Left renal cortex interstitium (tissue), 4 donors: ENCODE measurements around the gene GOLGA6D. TPM values are rescaled to one million over a fixed set of nuclear protein-coding genes. Genes with fewer than 3 reads are reported as not detected.
"Not testable (repeated sequence)": the region's sequence is repeated elsewhere in the genome, so short reads cannot be mapped to it uniquely, and the experiment has no call there.

Experiments used
- DNase-seq, 4 donors: peaks; one replicate each; pipeline ENCODE4 v3.0.0-alpha.2; 2013; ENCODE audit warnings: low read depth in 4 of 4, low spot score in 2 of 4, missing footprints in 1 of 4
- polyA plus RNA-seq, 4 donors: library from polyadenylated mRNA; unstranded; fragments of 120-200 nt; gene quantifications; one replicate each; pipeline ENCODE4 v1.2.1, GENCODE V29; 2013; ENCODE audit not compliant: insufficient read length in 4 of 4

The GOLGA6D gene
- polyA plus RNA-seq, 4 donors, result 0.14 to 0.47 (median 0.19) TPM

DNA sequence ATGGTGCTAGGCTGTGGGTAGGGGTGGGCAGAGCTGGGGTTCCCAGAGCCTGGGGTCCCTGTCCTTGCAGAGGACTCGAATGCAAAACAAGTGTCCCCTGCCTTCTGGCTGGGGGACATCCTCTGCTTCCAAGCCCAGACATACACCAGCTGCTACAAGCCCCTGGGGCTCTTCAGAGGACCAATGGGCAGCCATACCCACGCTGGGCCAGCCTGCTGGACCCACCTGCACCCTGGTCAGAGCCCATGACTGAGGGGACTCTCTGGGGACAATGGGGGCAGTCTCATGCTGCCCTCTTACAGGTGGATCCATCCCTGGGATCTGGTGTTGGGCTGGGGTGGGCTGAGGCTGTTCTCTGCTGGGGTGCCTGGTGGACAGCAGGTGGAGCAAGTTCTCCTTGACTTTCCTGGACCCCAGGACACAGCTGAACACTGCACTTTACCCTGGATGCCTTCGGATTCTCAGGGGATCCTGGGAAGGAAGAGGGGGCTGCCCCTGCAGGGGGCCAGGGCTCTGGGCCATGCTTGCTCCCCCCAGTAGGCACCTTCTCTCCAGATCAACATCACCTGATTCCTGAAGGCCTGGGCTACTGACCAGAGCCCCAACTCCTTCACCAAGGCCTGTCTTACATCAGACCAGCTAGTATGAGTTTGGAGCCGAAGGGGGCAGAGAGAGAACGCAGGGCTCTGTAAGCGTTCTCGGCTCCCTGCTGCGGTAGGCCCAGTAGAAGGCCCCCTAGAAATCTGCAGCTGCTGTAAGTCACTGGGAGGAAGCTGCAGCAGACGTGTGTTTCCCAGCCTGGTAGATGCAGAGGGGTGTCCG is 46.1 kb downstream of the GOLGA6D start:
- DNase-seq, result no peak

DNA sequence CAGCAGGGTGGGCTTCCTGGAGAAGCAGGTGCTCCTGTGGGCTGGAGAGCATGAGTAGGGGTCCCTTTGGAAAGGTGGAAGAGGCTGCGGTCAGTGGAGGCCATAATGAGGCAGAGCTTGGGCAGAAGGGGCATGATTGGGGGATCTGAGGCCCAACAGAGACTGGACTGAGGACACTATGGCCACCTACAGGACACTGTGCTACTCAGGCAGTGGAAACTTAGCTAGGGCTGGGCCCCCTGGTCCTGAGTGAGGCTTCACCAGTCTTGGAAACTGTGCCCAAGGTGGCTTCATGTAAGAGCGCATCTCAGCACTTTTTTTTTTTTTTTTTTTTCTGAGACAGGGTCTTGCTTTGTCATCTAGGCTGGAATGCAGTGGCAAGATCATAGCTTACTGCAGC is 46.9 kb downstream of the GOLGA6D start:
- no peak for DNase-seq

GRCh38 chr15:75332093-75332492 is 49.5 kb downstream of the GOLGA6D start:
- not testable (repeated sequence) for DNase-seq

- DNase-seq, result not testable (repeated sequence)
Observed at GRCh38 chr15:75333654-75334419, 51.2 kb downstream of the GOLGA6D start.

DNA sequence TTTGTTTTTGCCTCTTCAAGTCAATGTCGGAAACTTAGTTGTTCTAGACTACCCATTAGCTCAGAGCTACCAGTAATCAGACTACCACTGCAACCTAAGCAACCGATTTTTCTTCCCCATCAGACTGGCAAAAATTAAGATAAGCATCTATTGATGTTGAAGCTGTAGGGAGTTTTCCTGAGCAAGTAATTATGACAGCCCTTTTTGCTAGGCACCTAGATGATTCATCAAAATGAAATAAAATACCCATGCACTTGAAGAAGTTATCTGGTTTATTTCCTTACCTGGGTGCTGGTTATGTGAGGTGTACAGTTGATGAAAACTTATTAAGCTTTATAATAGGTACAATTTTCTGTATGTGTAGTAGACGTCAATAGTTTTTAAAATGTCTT is 52.7 kb downstream of the GOLGA6D start:
- DNase-seq, result no peak

DNA sequence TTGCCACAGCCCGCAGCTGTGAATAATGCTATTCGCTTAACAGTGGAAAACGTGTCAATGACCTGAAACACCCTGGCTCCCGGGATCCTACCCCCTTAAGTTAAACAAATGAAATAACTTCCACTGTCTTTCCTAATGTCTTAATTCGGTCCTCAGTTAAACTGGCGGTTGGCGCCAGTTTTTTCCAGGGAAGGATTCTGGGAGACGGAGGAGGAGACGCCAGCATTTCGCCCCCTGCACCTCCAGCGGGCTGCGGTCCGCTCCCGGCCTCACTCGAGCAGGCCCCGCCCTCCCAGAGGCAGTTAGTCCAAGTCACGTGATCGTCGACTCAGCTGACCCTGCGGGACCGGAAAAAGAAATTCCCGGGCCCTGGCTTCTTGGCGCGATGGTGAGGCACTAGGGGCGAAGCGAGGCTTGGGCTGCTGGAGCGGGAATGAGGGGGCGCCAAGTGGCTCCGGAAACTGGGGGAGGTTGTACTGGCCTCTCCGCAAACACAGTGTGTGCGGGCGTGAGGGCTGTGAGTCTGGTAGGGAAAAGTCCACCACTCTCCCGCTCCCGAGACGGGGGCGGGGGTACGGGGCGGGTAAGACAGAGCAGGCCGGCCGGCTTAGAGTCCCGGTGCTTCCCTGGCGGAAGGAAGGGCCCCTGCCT is 53.2 kb downstream of the GOLGA6D start, which contains the start of gene COMMD4:
Gene COMMD4 (plus strand): TSS at position 359 of the 651 bp plus-strand sequence. CDS start 27 bp downstream, at position 386.
- DNase-seq, result peak; percentile 78 to 93 (median 84)

GRCh38 chr15:75338661-75339240 is 56.1 kb downstream of the GOLGA6D start:
- no peak for DNase-seq

DNA sequence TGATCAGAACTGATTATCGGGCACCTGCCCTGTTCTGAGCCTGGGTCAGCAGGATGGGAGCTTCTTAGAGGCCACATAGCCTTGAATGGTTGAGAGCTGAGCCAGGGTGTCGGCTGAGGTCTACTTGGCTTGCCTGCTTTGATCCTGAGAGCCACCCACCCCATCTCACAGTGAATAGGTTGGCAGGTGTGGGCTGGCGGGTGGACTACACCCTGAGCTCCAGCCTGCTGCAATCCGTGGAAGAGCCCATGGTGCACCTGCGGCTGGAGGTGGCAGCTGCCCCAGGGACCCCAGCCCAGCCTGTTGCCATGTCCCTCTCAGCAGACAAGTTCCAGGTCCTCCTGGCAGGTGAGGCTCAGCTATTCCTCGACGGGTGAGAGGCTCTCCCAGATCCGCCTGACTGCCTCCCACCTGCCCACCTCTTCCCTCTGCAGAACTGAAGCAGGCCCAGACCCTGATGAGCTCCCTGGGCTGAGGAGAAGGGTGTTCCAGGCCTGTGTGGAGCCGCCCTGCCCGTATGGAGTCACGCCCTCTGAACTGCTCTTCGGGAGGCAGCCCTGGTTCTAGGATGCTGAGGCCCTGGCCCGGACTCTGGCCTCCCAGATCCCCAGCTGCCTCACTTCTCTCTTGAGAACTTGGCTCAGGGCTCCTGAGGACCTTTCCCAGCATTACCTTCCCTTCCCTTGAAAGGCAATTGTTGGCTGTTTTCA is 57.1 kb downstream of the GOLGA6D start:
- no peak for DNase-seq

DNA sequence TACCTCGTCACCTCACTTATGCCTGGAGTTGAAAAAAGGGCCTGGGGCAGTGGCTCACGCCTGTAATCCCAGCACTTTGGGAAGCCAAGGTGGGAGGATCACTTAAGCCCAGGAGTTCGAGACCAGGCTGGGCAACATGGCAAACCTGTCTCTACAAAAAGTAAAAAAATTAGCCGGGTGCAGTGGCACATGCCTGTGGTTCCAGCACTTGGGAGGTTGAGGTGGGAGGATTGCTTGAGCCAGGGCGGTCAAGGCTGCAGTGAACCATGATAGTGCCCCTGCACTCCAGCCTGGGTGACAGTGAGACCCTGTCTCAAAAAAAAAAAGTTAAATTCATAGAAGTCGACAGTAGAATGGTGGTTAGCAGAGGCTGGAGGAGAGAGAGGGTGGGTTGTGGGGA is 59.6 kb downstream of the GOLGA6D start:
- DNase-seq, result no peak

DNA sequence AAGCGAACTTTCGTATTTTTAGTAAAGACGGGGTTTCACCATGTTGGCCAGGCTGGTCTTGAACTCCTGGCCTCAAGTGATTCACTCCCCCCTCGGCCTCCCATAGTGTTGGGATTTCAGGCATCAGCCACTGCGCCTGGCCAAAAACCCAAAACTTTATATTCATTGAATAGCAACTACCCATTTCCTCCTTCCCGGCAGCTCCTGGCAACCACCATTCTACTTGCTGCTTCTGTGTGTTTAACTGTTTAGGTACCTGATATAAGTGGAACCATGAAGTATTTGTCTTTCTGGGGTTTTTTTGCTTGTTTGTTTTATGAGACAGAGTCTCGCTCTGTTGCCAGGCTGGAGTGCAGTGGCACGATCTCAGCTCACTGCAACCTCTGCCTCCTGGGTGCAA is 61.3 kb downstream of the GOLGA6D start:
- DNase-seq, result not testable (repeated sequence)

Other genes starting within 250 kb of the GOLGA6D start
- gene C15orf39, start 81.0 kb upstream of the GOLGA6D start, polyA plus RNA-seq, result 10 to 100 TPM in 2 of 4 donors, 1 to 10 TPM in 2; 7.7 to 11.5 (median 9.9) TPM
- not detected for gene GOLGA6C, start 24.5 kb upstream of the GOLGA6D start, polyA plus RNA-seq
- gene COMMD4, start 53.2 kb downstream of the GOLGA6D start, polyA plus RNA-seq, result 100 to 1,000 TPM in 3 of 4 donors, 10 to 100 TPM in 1; 95.3 to 124 (median 105) TPM
- gene NEIL1, start 64.2 kb downstream of the GOLGA6D start, polyA plus RNA-seq, result 10 to 100 TPM; 12.3 to 40.8 (median 26.6) TPM
- gene MAN2C1, start 85.8 kb downstream of the GOLGA6D start, polyA plus RNA-seq, result 100 to 1,000 TPM in 2 of 4 donors, 10 to 100 TPM in 2; 80.9 to 278 (median 177) TPM
- 10 to 100 TPM; 50.7 to 56.9 (median 55.4) TPM for gene SIN3A, start 168.9 kb downstream of the GOLGA6D start, polyA plus RNA-seq